ENCODE measurements around the gene PPM1D. TPM values are rescaled to one million over a fixed set of nuclear protein-coding genes. Genes with fewer than 3 reads are reported as not detected.
A peak's percentile ranks its signal among the peaks of the same experiment; 100 is the strongest.

PPM1D gene
- total RNA-seq, 6 experiments from 2014 or later, result 4.9 to 5.6 (median 5.4) TPM

DNA sequence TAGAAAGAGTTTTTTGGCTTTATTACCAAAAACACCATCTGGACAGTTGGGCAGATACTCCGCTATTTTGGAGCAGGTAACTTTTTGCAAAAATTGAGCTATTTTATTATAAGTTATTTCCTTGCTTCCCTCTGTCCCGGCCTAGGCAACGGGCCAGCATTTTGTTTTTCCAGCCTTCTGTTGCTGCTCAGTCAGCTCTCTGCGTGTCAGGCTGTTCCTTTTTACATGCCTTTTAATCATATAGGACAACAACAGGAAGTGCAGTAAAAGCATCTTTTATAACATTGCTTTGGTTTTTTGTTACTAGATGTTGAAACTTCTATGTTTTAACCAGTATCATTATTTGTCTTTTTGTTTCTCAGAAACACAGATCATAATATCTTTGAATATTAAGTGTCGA lies 30.4 kb downstream of the PPM1D start:
- H3K27me3 ChIP-seq, result no peaks in the 10 kb centered on the region
- intact Hi-C loops (cut with DNase I), result no loop called here
- peak; percentile 37 to 61 (median 54) for ATAC-seq
- peaks cover 0 to 9% (median 0%) of the 10 kb centered on the region in 4 donors for H3K36me3 ChIP-seq
- no peak overlapping the region for H3K4me3 ChIP-seq
- WGBS (ENCODE audit: insufficient coverage, low coverage, low lambda C conversion rate, missing lambda C conversion rate), result 52% methylated on average over 5 of the region's 5 CpGs
- no peaks in the 10 kb centered on the region for H3K9me3 ChIP-seq
- H3K4me1 ChIP-seq, result no peaks in the 10 kb centered on the region
- peak overlapping the region in 1 of 3 donors; percentile 31 for H3K27ac ChIP-seq
- TF ChIP-seq CTCF (IDR thresholded peaks at IDR 0.05), result no peak
- no peak for TF ChIP-seq POLR2A (IDR thresholded peaks at IDR 0.05)
- peak in 1 of 3 donors; percentile 36 for DNase-seq

DNA sequence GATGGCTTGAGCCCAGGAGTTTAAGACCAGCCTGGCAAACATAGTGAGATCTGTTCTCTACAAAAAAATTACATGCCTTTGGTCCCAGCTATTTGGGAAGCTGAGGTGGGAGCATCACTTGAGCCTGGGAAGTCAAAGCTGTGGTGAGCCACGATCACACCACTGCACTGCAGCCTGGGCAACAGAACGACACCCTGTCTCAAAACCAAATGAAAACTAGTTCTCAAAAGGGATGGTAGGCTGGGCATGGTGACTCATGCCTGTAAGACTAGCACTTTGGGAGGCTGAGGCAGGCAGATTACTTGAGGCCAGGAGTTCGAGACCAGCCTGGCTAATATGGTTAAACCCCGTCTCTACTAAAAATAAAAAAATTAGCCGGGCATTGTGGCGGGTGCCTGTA lies 31.1 kb downstream of the PPM1D start:
- intact Hi-C loops (cut with DNase I), result no loop called here
- Histone ChIP-seq H3K36me3 (peaks cover 0 to 17% (median 0%) of the 10 kb centered on the region in 4 donors), H3K27ac (peak overlapping the region in 1 of 3 donors; percentile 9), H3K4me3 (no peak overlapping the region), H3K4me1 (no peaks in the 10 kb centered on the region), H3K27me3 (no peaks in the 10 kb centered on the region), H3K9me3 (no peaks in the 10 kb centered on the region)
- TF ChIP-seq CTCF (IDR thresholded peaks at IDR 0.05) (no peak), POLR2A (IDR thresholded peaks at IDR 0.05) (no peak)
- DNase-seq, result no peak
- 86% methylated on average over 1 of the region's 6 CpGs for WGBS (ENCODE audit: insufficient coverage, low coverage, low lambda C conversion rate, missing lambda C conversion rate)
- ATAC-seq, result no peak

DNA sequence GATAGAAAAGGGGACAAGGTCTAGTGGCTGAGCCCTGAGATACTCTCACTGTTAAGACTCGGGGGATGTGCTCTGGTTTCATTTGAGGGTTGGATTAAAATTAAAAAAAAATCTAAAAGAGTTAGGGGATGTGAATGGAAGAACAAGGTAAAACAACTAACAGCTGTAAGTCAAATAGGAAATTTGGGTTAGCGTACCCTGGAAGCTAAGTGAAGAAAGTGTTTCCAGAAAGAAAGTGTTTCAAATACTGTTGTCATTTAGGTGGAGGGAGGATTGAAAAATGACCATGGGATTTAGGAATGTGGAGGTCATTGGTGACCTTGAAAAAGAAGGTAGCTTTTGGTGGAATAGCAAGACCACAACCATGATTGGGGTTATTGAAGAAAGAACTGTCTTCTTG lies 37.7 kb downstream of the PPM1D start:
- H3K36me3 ChIP-seq, result peaks cover 0 to 20% (median 0%) of the 10 kb centered on the region in 4 donors
- TF ChIP-seq POLR2A (IDR thresholded peaks at IDR 0.05), result no peak
- no peak for TF ChIP-seq CTCF (IDR thresholded peaks at IDR 0.05)
- no peaks in the 10 kb centered on the region for H3K4me1 ChIP-seq
- H3K27me3 ChIP-seq, result no peaks in the 10 kb centered on the region
- no peak overlapping the region for H3K27ac ChIP-seq
- ATAC-seq (no peak), DNase-seq (no peak)
- no peak overlapping the region for H3K4me3 ChIP-seq
- WGBS (ENCODE audit: insufficient coverage, low coverage, low lambda C conversion rate, missing lambda C conversion rate), result 96% methylated on average over 2 of the region's 2 CpGs
- H3K9me3 ChIP-seq, result no peaks in the 10 kb centered on the region
- intact Hi-C loops (cut with DNase I), result no loop called here

DNA sequence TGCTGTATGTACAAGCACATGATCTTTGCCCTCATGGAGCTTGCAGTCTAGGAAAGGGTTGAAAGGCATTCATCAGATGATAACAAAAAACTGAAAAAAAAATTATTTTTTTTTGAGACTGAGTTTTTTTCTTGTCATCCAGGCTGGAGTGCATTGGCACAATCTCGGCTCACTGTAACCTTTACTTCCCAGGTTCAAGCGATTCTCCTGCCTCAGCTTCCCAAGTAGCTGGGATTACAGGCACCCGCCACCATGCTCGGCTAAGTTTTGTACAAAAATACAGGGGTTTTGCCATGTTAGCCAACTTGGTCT lies 39.0 kb downstream of the PPM1D start:
- Histone ChIP-seq H3K27me3 (no peaks in the 10 kb centered on the region), H3K4me3 (no peak overlapping the region), H3K36me3 (peaks cover 0 to 19% (median 0%) of the 10 kb centered on the region in 4 donors), H3K9me3 (no peaks in the 10 kb centered on the region), H3K27ac (no peak overlapping the region), H3K4me1 (no peaks in the 10 kb centered on the region)
- DNase-seq (no peak), ATAC-seq (no peak)
- TF ChIP-seq CTCF (IDR thresholded peaks at IDR 0.05), result no peak
- TF ChIP-seq POLR2A (IDR thresholded peaks at IDR 0.05), result no peak
- 70% methylated on average over 4 of the region's 4 CpGs for WGBS (ENCODE audit: insufficient coverage, low coverage, low lambda C conversion rate, missing lambda C conversion rate)
- intact Hi-C loops (cut with DNase I), result no loop called here

- H3K36me3 ChIP-seq, result peaks cover 0 to 10% (median 0%) of the 10 kb centered on the region in 4 donors
- H3K27me3 ChIP-seq, result no peaks in the 10 kb centered on the region
- H3K9me3 ChIP-seq, result no peaks in the 10 kb centered on the region
- no peak overlapping the region for H3K4me3 ChIP-seq
- no peak for ATAC-seq
- 68% methylated on average over 2 of the region's 2 CpGs for WGBS (ENCODE audit: insufficient coverage, low coverage, low lambda C conversion rate, missing lambda C conversion rate)
- no peak for TF ChIP-seq POLR2A (IDR thresholded peaks at IDR 0.05)
- peak in 1 of 4 donors; percentile 23 for TF ChIP-seq CTCF (IDR thresholded peaks at IDR 0.05)
- DNase-seq, result no peak
- H3K27ac ChIP-seq, result no peak overlapping the region
- intact Hi-C loops (cut with DNase I), result no loop called here
- no peaks in the 10 kb centered on the region for H3K4me1 ChIP-seq
These were observed 40.5 kb downstream of the PPM1D start for GRCh38 chr17:60640503-60640902.
